ENCODE measurements around the gene RASAL2.

RASAL2 gene

DNA sequence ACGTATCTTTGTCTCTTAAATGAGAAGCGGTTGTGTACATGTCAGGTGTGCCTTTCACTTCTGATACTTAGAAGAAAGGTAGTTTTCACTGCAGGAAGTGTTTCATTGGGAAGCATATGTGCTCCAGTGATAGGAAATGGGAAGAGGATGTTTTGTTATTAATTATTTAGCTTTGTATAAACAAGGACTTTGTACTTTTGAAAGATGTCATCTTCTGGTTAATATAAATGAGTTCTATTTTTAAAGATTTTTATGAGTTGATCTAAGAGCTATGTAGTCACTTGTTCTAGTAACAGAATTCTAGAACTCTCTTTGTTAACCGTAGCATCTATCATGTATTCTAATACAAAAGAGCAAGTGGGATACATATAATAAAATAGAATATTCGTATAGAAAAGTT is 130.5 kb downstream of the RASAL2 start:
- Histone ChIP-seq H3K4me1 (ENCODE audit: low read length) (no peaks in the 10 kb centered on the region), H3K4me3 (ENCODE audit: low read length) (no peak overlapping the region), H3K36me3 (replicated peaks; ENCODE audit: low read depth, low read length) (no peaks in the 10 kb centered on the region), H3K79me2 (ENCODE audit: low read length) (no peaks in the 10 kb centered on the region), H3K27ac (ENCODE audit: low read length) (no peak overlapping the region), H2AFZ (ENCODE audit: low read depth, low read length) (no peak overlapping the region), H4K20me1 (ENCODE audit: insufficient read depth, low read length) (no peaks in the 10 kb centered on the region), H3K9me3 (ENCODE audit: insufficient read depth, low read length) (no peaks in the 10 kb centered on the region), H3K9ac (ENCODE audit: low read length) (no peak overlapping the region), H3K4me2 (ENCODE audit: low read length) (no peak overlapping the region), H3K27me3 (ENCODE audit: low read depth, low read length) (no peaks in the 10 kb centered on the region)
- no peak for TF ChIP-seq EZH2phosphoT487 (IDR thresholded peaks at IDR 0.05; ENCODE audit: low read depth)
- TF ChIP-seq, protein P1, sequence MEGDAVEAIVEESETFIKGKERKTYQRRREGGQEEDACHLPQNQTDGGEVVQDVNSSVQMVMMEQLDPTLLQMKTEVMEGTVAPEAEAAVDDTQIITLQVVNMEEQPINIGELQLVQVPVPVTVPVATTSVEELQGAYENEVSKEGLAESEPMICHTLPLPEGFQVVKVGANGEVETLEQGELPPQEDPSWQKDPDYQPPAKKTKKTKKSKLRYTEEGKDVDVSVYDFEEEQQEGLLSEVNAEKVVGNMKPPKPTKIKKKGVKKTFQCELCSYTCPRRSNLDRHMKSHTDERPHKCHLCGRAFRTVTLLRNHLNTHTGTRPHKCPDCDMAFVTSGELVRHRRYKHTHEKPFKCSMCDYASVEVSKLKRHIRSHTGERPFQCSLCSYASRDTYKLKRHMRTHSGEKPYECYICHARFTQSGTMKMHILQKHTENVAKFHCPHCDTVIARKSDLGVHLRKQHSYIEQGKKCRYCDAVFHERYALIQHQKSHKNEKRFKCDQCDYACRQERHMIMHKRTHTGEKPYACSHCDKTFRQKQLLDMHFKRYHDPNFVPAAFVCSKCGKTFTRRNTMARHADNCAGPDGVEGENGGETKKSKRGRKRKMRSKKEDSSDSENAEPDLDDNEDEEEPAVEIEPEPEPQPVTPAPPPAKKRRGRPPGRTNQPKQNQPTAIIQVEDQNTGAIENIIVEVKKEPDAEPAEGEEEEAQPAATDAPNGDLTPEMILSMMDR (IDR thresholded peaks at IDR 0.05; ENCODE audit: low read depth, low read length): no peak

DNA sequence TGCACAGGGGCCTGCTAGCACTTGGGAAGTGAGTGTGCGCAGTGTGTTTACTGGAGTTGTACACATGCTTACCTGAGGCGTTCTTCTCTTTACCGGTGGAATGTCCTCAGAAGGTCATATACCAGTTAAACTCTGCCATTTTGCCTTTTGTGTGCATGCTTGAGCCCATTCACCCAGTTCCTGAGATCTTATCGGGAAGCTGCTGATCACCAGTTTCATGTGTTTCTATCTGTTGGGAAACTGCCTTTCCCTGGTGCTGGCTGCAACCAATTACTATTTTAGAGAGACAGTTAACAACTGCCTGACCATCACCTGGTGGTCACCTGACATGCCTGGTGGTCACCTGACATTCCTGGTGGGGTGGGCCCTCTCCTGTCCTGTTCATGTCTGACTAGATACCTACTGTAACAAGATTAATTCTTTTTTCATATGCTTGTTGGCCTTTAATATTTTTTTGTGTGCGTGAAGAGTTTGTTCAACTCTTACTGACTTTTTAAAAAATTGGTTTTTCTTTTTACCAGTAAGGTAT is 137.0 kb downstream of the RASAL2 start:
- Histone ChIP-seq H3K79me2 (ENCODE audit: low read length) (no peaks in the 10 kb centered on the region), H3K27ac (ENCODE audit: low read length) (no peak overlapping the region), H3K4me1 (ENCODE audit: low read length) (no peaks in the 10 kb centered on the region), H3K4me2 (ENCODE audit: low read length) (no peak overlapping the region), H4K20me1 (ENCODE audit: insufficient read depth, low read length) (no peaks in the 10 kb centered on the region), H3K9ac (ENCODE audit: low read length) (no peak overlapping the region), H3K27me3 (ENCODE audit: low read depth, low read length) (no peaks in the 10 kb centered on the region), H3K9me3 (ENCODE audit: insufficient read depth, low read length) (no peaks in the 10 kb centered on the region), H3K4me3 (ENCODE audit: low read length) (no peak overlapping the region), H2AFZ (ENCODE audit: low read depth, low read length) (no peak overlapping the region), H3K36me3 (replicated peaks; ENCODE audit: low read depth, low read length) (no peaks in the 10 kb centered on the region)
- no peak for TF ChIP-seq EZH2phosphoT487 (IDR thresholded peaks at IDR 0.05; ENCODE audit: low read depth)
- TF ChIP-seq, protein P1 (IDR thresholded peaks at IDR 0.05; ENCODE audit: low read depth, low read length): no peak

DNA sequence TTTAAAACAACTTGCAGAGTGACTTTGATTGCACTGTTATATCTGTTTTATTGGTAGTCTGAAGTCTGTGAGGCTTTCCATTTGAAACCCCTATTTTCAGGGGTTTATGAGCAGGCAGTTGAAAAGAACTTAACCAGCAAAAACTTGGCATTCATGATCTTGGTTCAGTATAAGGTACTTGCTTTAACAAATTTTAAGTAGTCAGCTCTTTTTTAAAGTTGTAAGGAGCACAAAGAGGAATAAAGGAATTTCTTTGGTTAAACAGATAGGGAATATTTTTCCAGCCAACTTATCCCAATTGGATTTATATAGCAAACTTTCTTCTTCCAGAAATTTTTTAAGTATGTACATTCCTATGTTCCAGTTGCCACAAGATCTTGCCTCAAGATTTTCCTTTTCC is 138.2 kb downstream of the RASAL2 start:
- no peaks in the 10 kb centered on the region for H3K79me2 ChIP-seq (ENCODE audit: low read length)

DNA sequence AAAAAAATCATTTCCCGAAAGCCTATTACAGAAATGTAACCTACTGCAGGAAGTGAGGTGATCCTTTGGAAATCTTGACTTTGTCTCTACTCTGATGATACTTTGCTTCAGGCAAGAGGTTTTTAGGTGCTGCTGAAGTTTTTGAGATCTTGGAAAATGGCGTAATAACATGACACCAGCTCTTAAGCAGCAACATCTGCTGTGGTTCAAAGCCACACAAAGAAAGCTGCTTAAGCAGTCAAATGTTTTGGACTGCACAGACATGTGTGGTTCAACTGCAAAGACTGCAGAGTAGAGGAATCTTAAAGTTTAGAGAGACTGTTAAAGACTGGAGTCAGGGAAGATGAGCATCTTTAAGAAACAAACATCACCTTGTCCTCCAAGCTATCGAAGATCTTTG is 139.0 kb downstream of the RASAL2 start:
- TF ChIP-seq, protein P1 (IDR thresholded peaks at IDR 0.05; ENCODE audit: low read depth, low read length): no peak
- TF ChIP-seq EZH2phosphoT487 (IDR thresholded peaks at IDR 0.05; ENCODE audit: low read depth): no peak
- Histone ChIP-seq H2AFZ (ENCODE audit: low read depth, low read length) (no peak overlapping the region), H3K4me3 (ENCODE audit: low read length) (no peak overlapping the region), H3K4me1 (ENCODE audit: low read length) (no peaks in the 10 kb centered on the region), H3K4me2 (ENCODE audit: low read length) (no peak overlapping the region), H3K27ac (ENCODE audit: low read length) (no peak overlapping the region), H3K36me3 (replicated peaks; ENCODE audit: low read depth, low read length) (no peaks in the 10 kb centered on the region), H4K20me1 (ENCODE audit: insufficient read depth, low read length) (no peaks in the 10 kb centered on the region), H3K9ac (ENCODE audit: low read length) (no peak overlapping the region), H3K27me3 (ENCODE audit: low read depth, low read length) (no peaks in the 10 kb centered on the region), H3K79me2 (ENCODE audit: low read length) (no peaks in the 10 kb centered on the region), H3K9me3 (ENCODE audit: insufficient read depth, low read length) (no peaks in the 10 kb centered on the region)

More for the DNA sequence above, 138.2 kb downstream of the RASAL2 start:
- H3K27ac ChIP-seq (ENCODE audit: low read length): no peak overlapping the region
- H3K4me1 ChIP-seq (ENCODE audit: low read length): no peaks in the 10 kb centered on the region
- no peaks in the 10 kb centered on the region for H4K20me1 ChIP-seq (ENCODE audit: insufficient read depth, low read length)
- H3K36me3 ChIP-seq (replicated peaks; ENCODE audit: low read depth, low read length): no peaks in the 10 kb centered on the region
- H3K27me3 ChIP-seq (ENCODE audit: low read depth, low read length): no peaks in the 10 kb centered on the region
- no peak for TF ChIP-seq EZH2phosphoT487 (IDR thresholded peaks at IDR 0.05; ENCODE audit: low read depth)
- TF ChIP-seq, protein P1 (IDR thresholded peaks at IDR 0.05; ENCODE audit: low read depth, low read length): no peak
- H2AFZ ChIP-seq (ENCODE audit: low read depth, low read length): no peak overlapping the region
- H3K4me3 ChIP-seq (ENCODE audit: low read length): no peak overlapping the region
- H3K9ac ChIP-seq (ENCODE audit: low read length): no peak overlapping the region
- no peak overlapping the region for H3K4me2 ChIP-seq (ENCODE audit: low read length)
- H3K9me3 ChIP-seq (ENCODE audit: insufficient read depth, low read length): no peaks in the 10 kb centered on the region
